Measurements from ENCODE around the gene SCP2. TPM values are rescaled to one million over a fixed set of nuclear protein-coding genes. Genes with fewer than 3 reads are reported as not detected.

Gene SCP2
- total and polyA plus RNA-seq, 7 donors, result 49.3 to 96.9 (median 88.3) TPM

DNA sequence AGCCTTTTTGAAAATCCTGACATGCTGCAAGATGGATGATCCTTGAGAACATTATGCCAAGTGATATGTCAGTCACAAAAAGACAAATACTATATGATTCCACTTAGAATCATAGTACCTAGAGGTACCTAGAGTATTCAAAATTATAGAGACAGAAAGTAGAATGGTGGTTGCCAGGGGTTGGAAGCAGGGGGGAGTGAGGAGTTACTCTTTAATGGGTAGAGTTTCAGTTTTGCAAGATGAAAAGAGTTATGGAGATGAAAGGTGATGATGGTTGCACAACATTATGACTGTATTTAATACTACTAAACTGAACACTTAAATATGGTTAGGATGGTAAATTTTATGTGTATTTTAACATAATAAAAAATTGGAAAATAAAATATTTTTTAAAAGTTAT, 97.0 kb downstream of the SCP2 start:
- DNase-seq, result no peak
- intact Hi-C loops (cut with DNase I), result no loop called here
- Histone ChIP-seq H3K27ac (no peak overlapping the region), H3K36me3 (ENCODE audit: insufficient read depth in 1 of 2, low read depth in 1 of 2) (peaks cover 0 to 13% of the 10 kb centered on the region in 2 donors), H3K4me3 (no peak overlapping the region), H3K9me3 (no peaks in the 10 kb centered on the region), H3K4me1 (no peaks in the 10 kb centered on the region), H3K27me3 (ENCODE audit: insufficient read depth in 3 of 3, low read length in 2 of 3) (no peaks in the 10 kb centered on the region)
- TF ChIP-seq, protein P1, sequence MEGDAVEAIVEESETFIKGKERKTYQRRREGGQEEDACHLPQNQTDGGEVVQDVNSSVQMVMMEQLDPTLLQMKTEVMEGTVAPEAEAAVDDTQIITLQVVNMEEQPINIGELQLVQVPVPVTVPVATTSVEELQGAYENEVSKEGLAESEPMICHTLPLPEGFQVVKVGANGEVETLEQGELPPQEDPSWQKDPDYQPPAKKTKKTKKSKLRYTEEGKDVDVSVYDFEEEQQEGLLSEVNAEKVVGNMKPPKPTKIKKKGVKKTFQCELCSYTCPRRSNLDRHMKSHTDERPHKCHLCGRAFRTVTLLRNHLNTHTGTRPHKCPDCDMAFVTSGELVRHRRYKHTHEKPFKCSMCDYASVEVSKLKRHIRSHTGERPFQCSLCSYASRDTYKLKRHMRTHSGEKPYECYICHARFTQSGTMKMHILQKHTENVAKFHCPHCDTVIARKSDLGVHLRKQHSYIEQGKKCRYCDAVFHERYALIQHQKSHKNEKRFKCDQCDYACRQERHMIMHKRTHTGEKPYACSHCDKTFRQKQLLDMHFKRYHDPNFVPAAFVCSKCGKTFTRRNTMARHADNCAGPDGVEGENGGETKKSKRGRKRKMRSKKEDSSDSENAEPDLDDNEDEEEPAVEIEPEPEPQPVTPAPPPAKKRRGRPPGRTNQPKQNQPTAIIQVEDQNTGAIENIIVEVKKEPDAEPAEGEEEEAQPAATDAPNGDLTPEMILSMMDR (IDR thresholded peaks at IDR 0.05), result no peak
- no peak for ATAC-seq

GRCh38 chr1:53025034-53025768, 98.1 kb downstream of the SCP2 start:
- Histone ChIP-seq H3K9me3 (no peaks in the 10 kb centered on the region), H3K36me3 (ENCODE audit: insufficient read depth in 1 of 2, low read depth in 1 of 2) (peaks cover 0 to 24% of the 10 kb centered on the region in 2 donors), H3K27me3 (ENCODE audit: insufficient read depth in 3 of 3, low read length in 2 of 3) (no peaks in the 10 kb centered on the region), H3K4me3 (no peak overlapping the region), H3K27ac (peak overlapping the region; percentile 40), H3K4me1 (no peaks in the 10 kb centered on the region)
- DNase-seq (peak; percentile 59 to 63), ATAC-seq (peak; percentile 71 to 95 (median 92))
- intact Hi-C loops (cut with DNase I), result no loop called here
- WGBS, 3 donors, result 22 to 38% (median 23%) methylated on average over 2 of the region's 2 CpGs
- TF ChIP-seq, protein P1 (IDR thresholded peaks at IDR 0.05), result no peak

DNA sequence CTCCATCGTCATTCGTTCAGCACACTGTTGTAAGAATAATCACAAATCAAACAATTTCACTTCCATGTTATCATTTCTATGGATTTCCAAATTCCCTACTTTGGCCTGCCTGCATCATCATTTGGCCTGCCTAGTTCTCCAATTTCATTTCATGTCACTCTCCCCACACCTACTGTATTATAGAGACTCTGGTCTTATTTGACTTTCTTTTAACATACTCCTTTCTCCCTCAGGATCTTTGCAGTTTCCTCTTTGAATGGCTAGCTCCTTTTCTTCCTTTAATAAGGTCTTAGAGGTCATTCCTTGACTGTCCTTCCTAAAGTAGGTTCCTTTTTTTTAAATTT, 98.7 kb downstream of the SCP2 start:
- no peak overlapping the region for H3K27ac ChIP-seq
- H3K27me3 ChIP-seq (ENCODE audit: insufficient read depth in 3 of 3, low read length in 2 of 3), result no peaks in the 10 kb centered on the region
- TF ChIP-seq, protein P1 (IDR thresholded peaks at IDR 0.05), result no peak
- H3K4me3 ChIP-seq, result no peak overlapping the region
- intact Hi-C loops (cut with DNase I), result no loop called here
- WGBS, 3 donors, result 61 to 98% (median 93%) methylated on average over 2 of the region's 2 CpGs
- no peaks in the 10 kb centered on the region for H3K4me1 ChIP-seq
- H3K9me3 ChIP-seq, result no peaks in the 10 kb centered on the region
- ATAC-seq (no peak), DNase-seq (no peak)
- H3K36me3 ChIP-seq (ENCODE audit: insufficient read depth in 1 of 2, low read depth in 1 of 2), result peaks cover 0 to 24% of the 10 kb centered on the region in 2 donors

GRCh38 chr1:53026254-53026653, 99.2 kb downstream of the SCP2 start:
- DNase-seq (no peak), ATAC-seq (no peak)
- Histone ChIP-seq H3K4me1 (no peaks in the 10 kb centered on the region), H3K27me3 (ENCODE audit: insufficient read depth in 3 of 3, low read length in 2 of 3) (no peaks in the 10 kb centered on the region), H3K27ac (no peak overlapping the region), H3K36me3 (ENCODE audit: insufficient read depth in 1 of 2, low read depth in 1 of 2) (peaks cover 0 to 24% of the 10 kb centered on the region in 2 donors), H3K4me3 (no peak overlapping the region), H3K9me3 (no peaks in the 10 kb centered on the region)
- TF ChIP-seq, protein P1 (IDR thresholded peaks at IDR 0.05), result no peak
- intact Hi-C loops (cut with DNase I), result no loop called here
- 61 to 74% (median 71%) methylated on average over 2 of the region's 2 CpGs for WGBS, 3 donors

DNA sequence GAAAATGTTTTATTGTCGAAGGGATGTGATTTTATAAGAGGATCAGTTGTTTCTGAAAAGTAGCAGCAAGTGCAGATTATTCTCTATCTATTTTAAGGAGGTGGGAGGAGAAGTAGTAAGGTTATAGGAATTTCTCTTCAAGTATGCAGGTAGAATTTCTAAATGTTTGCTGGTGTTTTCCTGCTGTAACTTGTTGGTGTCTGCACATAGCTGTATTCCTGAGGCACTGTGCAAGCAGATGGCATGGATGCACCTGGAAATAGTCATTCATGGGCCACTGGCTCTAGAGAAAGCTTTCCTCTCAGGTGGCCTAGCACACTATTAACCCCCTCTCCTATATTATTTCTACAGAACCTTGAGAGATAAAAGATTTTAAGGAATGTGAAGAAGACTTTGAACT, 104.7 kb downstream of the SCP2 start:
- Histone ChIP-seq H3K9me3 (no peaks in the 10 kb centered on the region), H3K4me1 (no peaks in the 10 kb centered on the region), H3K27ac (no peak overlapping the region), H3K36me3 (ENCODE audit: insufficient read depth in 1 of 2, low read depth in 1 of 2) (peaks cover 0 to 37% of the 10 kb centered on the region in 2 donors), H3K4me3 (no peak overlapping the region), H3K27me3 (ENCODE audit: insufficient read depth in 3 of 3, low read length in 2 of 3) (no peaks in the 10 kb centered on the region)
- WGBS, 3 donors, result 86 to 100% (median 98%) methylated on average over 1 of the region's 1 CpG
- no peak for DNase-seq
- no peak for ATAC-seq
- TF ChIP-seq, protein P1 (IDR thresholded peaks at IDR 0.05), result no peak
- intact Hi-C loops (cut with DNase I), result no loop called here
